ENCODE results near the gene PHAF1. TPM values are rescaled to one million over a fixed set of nuclear protein-coding genes. Genes with fewer than 3 reads are reported as not detected.

The PHAF1 gene
- total and polyA plus RNA-seq, 2 of the 8 experiments (the other 6 are each of a cell fraction or from before 2014, with no cell fraction given): 18.6 to 26.4 TPM

DNA sequence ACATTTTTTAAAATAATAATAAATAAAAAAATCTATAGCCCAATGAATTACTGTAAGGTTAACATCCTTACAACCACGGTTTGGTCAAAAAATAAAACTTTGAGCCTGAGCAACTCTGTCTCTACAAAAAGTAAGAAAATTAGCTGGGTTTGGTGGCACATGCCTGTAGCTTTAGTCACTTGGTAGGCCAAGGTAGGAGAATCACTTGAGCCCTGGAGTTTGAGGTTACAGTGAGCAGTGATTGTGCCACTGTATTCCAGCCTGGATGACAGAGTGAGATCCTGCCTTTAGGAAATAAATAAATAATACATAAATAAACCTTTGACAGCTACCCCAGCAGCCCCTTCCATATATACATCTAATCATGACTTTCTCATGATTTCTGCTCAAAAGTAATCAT is 26.9 kb upstream of the PHAF1 start:
- CTCF ChIA-PET (ENCODE audit: partially characterized antibody): interaction anchor here (0.6 to 1.8 kb wide), 9 partner anchors 15 to 129 kb away, joined by 3 to 5 read pairs (median 3); no protein-coding TSS in a partner anchor
- 96% methylated on average over 1 of the region's 1 CpG; no CpG with 5 or more reads in 1 of the 2 experiments for WGBS, 2 experiments (ENCODE audit: extremely low coverage in 1 of 2, insufficient coverage in 1 of 2, insufficient read length in 1 of 2, insufficient replicate concordance in 2 of 2, low coverage in 1 of 2, low lambda C conversion rate in 2 of 2, missing lambda C conversion rate in 1 of 2)
- H4K20me1 ChIP-seq (replicated peaks in 1 of 2; ENCODE audit: control insufficient read depth in 1 of 2, insufficient read depth in 2 of 2, low read length in 2 of 2): no peaks in the 10 kb centered on the region
- no peak overlapping the region for H2BK15ac ChIP-seq (ENCODE audit: low read length)
- no peaks in the 10 kb centered on the region for H3K9me3 ChIP-seq (ENCODE audit: insufficient read depth in 2 of 2, low read depth in 1 of 2, low read length in 1 of 2)
- H2BK20ac ChIP-seq (ENCODE audit: low read length): no peak overlapping the region
- H3K18ac ChIP-seq (ENCODE audit: extremely low read depth, low read length): no peak overlapping the region
- no peak overlapping the region for H3K9ac ChIP-seq (replicated peaks in 1 of 4; ENCODE audit: extremely low read depth in 1 of 4, low read depth in 3 of 4, low read length in 3 of 4)
- no peak overlapping the region for H4K8ac ChIP-seq (ENCODE audit: extremely low read depth, insufficient read depth, low read length)
- H2AK5ac ChIP-seq (ENCODE audit: low read depth, low read length): no peak overlapping the region
- no peak overlapping the region for H2BK12ac ChIP-seq (ENCODE audit: low read depth, low read length)
- no peaks in the 10 kb centered on the region for H3K36me3 ChIP-seq (ENCODE audit: control insufficient read depth in 2 of 4, insufficient read depth in 4 of 4, low read length in 3 of 4)
- FAIRE-seq: no peak
- no peak overlapping the region for H4K5ac ChIP-seq (ENCODE audit: insufficient read length, low read depth, low read length)
- no peak overlapping the region for H2BK5ac ChIP-seq (ENCODE audit: low read depth, low read length)
- DNase-seq (ENCODE audit: low read depth in 1 of 2, low spot score in 2 of 2): no peak
- H3K4me1 ChIP-seq (replicated peaks in 1 of 4; ENCODE audit: control insufficient read depth in 3 of 4, insufficient read depth in 4 of 4, low read length in 3 of 4): no peaks in the 10 kb centered on the region
- no peak overlapping the region for H4K91ac ChIP-seq (replicated peaks; ENCODE audit: insufficient read length, low read length)
- H3K79me2 ChIP-seq (ENCODE audit: control insufficient read depth in 1 of 2, insufficient read depth in 2 of 2, low read length in 2 of 2): no peaks in the 10 kb centered on the region
- no peak overlapping the region for H3K27ac ChIP-seq (ENCODE audit: low read depth, low read length)
- H3K4me2 ChIP-seq (ENCODE audit: insufficient read depth in 1 of 2, low read depth in 2 of 2, low read length in 2 of 2): no peak overlapping the region
- no peak overlapping the region for H3K56ac ChIP-seq (replicated peaks; ENCODE audit: insufficient read length, low read depth, low read length)
- H3K14ac ChIP-seq (ENCODE audit: insufficient read length): no peak overlapping the region
- no peaks in the 10 kb centered on the region for H3K27me3 ChIP-seq (replicated peaks in 1 of 4; ENCODE audit: control insufficient read depth in 3 of 4, extremely low read depth in 1 of 4, insufficient read depth in 3 of 4, low read length in 3 of 4)
- H3K23me2 ChIP-seq (ENCODE audit: low read depth, low read length): no peaks in the 10 kb centered on the region
- POLR2A ChIA-PET (ENCODE audit: partially characterized antibody): interaction anchor here (1.1 kb wide), 1 partner anchor 21 kb away, joined by 4 read pairs; no protein-coding TSS in a partner anchor
- H3K4ac ChIP-seq (replicated peaks; ENCODE audit: insufficient read length, low read depth, low read length): no peak overlapping the region
- no peak overlapping the region for H2BK120ac ChIP-seq (replicated peaks; ENCODE audit: low read depth, low read length)
- no peak overlapping the region for H2AFZ ChIP-seq (ENCODE audit: low read length)
- H3K23ac ChIP-seq (ENCODE audit: insufficient read length): no peak overlapping the region
- no peak overlapping the region for H3K4me3 ChIP-seq (ENCODE audit: extremely low read depth in 1 of 4, insufficient read depth in 2 of 4, low read depth in 3 of 4, low read length in 4 of 4)
- H3K79me1 ChIP-seq (ENCODE audit: low read depth, low read length): no peaks in the 10 kb centered on the region
- no peak for TF ChIP-seq RAD21 (IDR thresholded peaks at IDR 0.05 in 1 of 2, conservative IDR thresholded peaks at IDR 0.05 in 1 of 2; ENCODE audit: low read depth in 2 of 2, low read length in 2 of 2)
- TF ChIP-seq FOSL1 (IDR thresholded peaks at IDR 0.05; ENCODE audit: insufficient read depth, low read depth, low read length): no peak
- TF ChIP-seq KDM1A (IDR thresholded peaks at IDR 0.05; ENCODE audit: borderline replicate concordance, low read length): no peak
- TF ChIP-seq CBX8 (IDR thresholded peaks at IDR 0.05; ENCODE audit: borderline replicate concordance, low read depth, low read length): no peak
- TF ChIP-seq TBP (IDR thresholded peaks at IDR 0.05; ENCODE audit: low read depth, low read length): no peak
- TF ChIP-seq NRF1 (IDR thresholded peaks at IDR 0.05; ENCODE audit: low read depth, low read length): no peak
- no peak for TF ChIP-seq CREB1 (IDR thresholded peaks at IDR 0.05)
- TF ChIP-seq TAF1 (IDR thresholded peaks at IDR 0.05; ENCODE audit: low read depth, low read length): no peak
- no peak for TF ChIP-seq NANOG (IDR thresholded peaks at IDR 0.05; ENCODE audit: insufficient read depth, low read depth, low read length, poor library complexity, severe bottlenecking)
- no peak for TF ChIP-seq HDAC2 (IDR thresholded peaks at IDR 0.05; ENCODE audit: borderline replicate concordance in 1 of 2, low read depth in 2 of 2, low read length in 2 of 2)
- TF ChIP-seq ASH2L (IDR thresholded peaks at IDR 0.05; ENCODE audit: low read length): no peak
- no peak for TF ChIP-seq KDM5A (IDR thresholded peaks at IDR 0.05; ENCODE audit: low read length)
- TF ChIP-seq SUZ12 (IDR thresholded peaks at IDR 0.05; ENCODE audit: low read length): no peak
- TF ChIP-seq, protein P1, sequence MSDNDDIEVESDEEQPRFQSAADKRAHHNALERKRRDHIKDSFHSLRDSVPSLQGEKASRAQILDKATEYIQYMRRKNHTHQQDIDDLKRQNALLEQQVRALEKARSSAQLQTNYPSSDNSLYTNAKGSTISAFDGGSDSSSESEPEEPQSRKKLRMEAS (IDR thresholded peaks at IDR 0.05): no peak
- no peak for TF ChIP-seq CHD2 (IDR thresholded peaks at IDR 0.05; ENCODE audit: low read length)

Measured in H1 (cell line).